ENCODE results near the gene MRPL23. TPM values are rescaled to one million over a fixed set of nuclear protein-coding genes. Genes with fewer than 3 reads are reported as not detected.

MRPL23 gene
- total RNA-seq, 2 donors from 2014 or later: 40.2 to 83.4 TPM

DNA sequence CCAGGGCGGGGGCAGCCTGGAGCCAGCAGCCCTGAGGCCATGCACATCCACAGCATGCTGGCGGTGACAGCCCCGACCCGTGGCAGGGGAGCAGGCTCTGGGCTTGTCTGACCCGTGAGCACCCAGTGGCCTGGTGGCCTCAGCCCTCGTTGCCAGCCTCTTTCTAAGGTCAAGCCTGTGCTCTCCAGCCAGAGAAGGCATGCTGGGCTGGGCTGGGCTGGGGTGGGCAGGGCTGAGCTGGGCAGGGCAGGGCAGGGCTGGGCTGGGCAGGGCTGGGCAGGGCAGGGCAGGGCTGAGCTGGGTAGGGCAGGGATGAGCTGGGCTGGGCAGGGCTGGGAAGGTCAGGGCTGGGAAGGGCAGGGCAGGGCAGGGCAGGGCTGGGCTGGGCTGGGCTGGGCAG, 39.9 kb downstream of the MRPL23 start:
- WGBS, 2 donors: no CpG with 5 or more reads among the region's 6 CpGs
- H3K27ac ChIP-seq: no peak overlapping the region
- TF ChIP-seq POLR2A (IDR thresholded peaks at IDR 0.05): no peak
- TF ChIP-seq, protein P1, sequence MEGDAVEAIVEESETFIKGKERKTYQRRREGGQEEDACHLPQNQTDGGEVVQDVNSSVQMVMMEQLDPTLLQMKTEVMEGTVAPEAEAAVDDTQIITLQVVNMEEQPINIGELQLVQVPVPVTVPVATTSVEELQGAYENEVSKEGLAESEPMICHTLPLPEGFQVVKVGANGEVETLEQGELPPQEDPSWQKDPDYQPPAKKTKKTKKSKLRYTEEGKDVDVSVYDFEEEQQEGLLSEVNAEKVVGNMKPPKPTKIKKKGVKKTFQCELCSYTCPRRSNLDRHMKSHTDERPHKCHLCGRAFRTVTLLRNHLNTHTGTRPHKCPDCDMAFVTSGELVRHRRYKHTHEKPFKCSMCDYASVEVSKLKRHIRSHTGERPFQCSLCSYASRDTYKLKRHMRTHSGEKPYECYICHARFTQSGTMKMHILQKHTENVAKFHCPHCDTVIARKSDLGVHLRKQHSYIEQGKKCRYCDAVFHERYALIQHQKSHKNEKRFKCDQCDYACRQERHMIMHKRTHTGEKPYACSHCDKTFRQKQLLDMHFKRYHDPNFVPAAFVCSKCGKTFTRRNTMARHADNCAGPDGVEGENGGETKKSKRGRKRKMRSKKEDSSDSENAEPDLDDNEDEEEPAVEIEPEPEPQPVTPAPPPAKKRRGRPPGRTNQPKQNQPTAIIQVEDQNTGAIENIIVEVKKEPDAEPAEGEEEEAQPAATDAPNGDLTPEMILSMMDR (IDR thresholded peaks at IDR 0.05): no peak
- no peaks in the 10 kb centered on the region for H3K9me3 ChIP-seq
- H3K36me3 ChIP-seq (replicated peaks in 1 of 2; ENCODE audit: insufficient read depth in 1 of 2, low read depth in 2 of 2): no peaks in the 10 kb centered on the region
- intact Hi-C loops (cut with DNase I): no loop called here
- no peaks in the 10 kb centered on the region for H3K27me3 ChIP-seq
- ATAC-seq (no peak), DNase-seq (no peak)
- peaks cover 8% of the 10 kb centered on the region for H3K4me1 ChIP-seq
- H3K4me3 ChIP-seq: no peak overlapping the region

DNA sequence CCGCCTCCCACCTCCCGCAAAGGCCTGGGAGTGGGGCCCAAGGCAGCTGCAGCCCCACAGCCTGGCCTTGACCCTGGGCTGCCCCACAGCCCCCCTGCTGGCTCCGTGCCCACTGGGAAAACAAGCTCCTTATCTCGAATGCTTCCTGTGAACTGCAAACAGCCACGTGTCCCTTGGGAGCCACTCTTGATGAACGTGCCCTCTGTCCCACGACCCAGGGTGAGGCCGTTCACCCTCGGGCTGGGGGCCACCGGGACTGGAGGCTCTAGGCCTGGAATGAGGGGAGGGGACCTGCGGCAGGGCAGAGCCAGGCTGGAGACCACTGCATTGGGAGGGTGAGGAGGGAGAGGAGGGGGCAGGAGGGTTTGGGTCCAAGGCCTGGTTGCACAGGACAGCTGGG, 41.0 kb downstream of the MRPL23 start:
- no peak overlapping the region for H3K27ac ChIP-seq
- no peak for DNase-seq
- H3K36me3 ChIP-seq (replicated peaks in 1 of 2; ENCODE audit: insufficient read depth in 1 of 2, low read depth in 2 of 2): no peaks in the 10 kb centered on the region
- TF ChIP-seq, protein P1 (IDR thresholded peaks at IDR 0.05): no peak
- TF ChIP-seq POLR2A (IDR thresholded peaks at IDR 0.05): no peak
- ATAC-seq: peak; percentile 31
- H3K4me1 ChIP-seq: peaks cover 8% of the 10 kb centered on the region
- no peaks in the 10 kb centered on the region for H3K9me3 ChIP-seq
- no CpG with 5 or more reads among the region's 11 CpGs for WGBS, 2 donors
- intact Hi-C loops (cut with DNase I): no loop called here
- no peak overlapping the region for H3K4me3 ChIP-seq
- H3K27me3 ChIP-seq: no peaks in the 10 kb centered on the region

DNA sequence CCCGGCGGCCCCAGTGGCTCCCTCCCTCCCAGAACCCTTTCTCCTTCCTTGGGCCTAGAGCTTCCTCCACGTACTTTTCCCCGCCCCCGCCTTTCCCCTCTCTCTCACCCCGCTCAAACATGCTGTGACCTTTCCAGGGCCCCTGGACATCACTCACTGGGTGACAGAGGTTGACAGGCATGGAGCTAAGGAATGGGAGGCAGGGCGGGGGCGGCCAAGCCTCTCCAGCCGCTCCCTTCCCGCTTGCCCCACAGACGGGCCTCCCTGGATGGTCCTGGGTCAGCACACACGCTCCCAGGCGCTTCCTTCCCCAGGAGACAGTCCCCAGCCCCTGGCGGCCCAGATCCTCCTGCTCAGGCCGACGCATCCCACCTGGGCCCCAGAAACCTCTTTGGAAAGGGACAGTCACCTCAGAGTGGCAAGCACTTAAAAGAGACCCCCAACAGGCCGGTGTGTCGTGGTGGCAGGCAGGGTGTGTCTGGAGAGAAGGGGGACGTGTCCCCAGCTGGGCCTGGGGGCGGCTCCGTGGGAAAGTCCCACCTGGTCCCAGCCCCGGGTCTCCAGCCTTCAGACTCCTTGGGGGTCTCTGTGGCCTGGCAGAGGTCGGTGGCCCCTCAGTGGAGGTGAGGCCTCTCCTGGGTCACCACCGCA, 41.7 kb downstream of the MRPL23 start:
- Histone ChIP-seq H3K27me3 (no peaks in the 10 kb centered on the region), H3K27ac (peak overlapping the region in 2 of 4 donors; percentile 16 to 21), H3K9me3 (no peaks in the 10 kb centered on the region), H3K4me1 (peaks cover 5% of the 10 kb centered on the region), H3K36me3 (replicated peaks in 1 of 2; ENCODE audit: insufficient read depth in 1 of 2, low read depth in 2 of 2) (no peaks in the 10 kb centered on the region), H3K4me3 (no peak overlapping the region)
- ATAC-seq: peak; percentile 12
- DNase-seq: peak in 3 of 4 donors; percentile 3 to 14 (median 7)
- 58 to 60% methylated on average over 6 to 9 of the region's 24 CpGs for WGBS, 2 donors
- TF ChIP-seq, protein P1 (IDR thresholded peaks at IDR 0.05): no peak
- no peak for TF ChIP-seq POLR2A (IDR thresholded peaks at IDR 0.05)
- intact Hi-C loops (cut with DNase I): no loop called here

DNA sequence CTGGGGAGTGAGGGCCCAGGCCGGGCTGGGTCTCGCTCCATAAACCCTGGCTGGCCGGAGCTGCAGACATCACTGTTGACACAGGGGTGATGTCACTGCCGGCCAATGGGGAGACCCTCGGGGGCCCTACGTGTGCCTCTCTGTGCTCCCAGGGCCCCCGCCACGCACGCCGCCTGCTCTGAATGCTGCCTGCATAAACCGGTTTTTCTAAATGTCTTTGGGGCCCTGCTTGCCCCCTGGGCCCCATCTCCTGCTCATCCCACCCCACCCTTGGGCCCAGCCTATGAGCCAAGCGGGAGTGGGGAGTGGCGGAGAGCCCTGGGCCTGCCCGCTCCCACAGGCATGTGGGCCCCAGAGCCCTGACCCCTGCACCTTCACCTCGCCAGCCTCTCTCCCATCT, 42.8 kb downstream of the MRPL23 start:
- ATAC-seq (no peak), DNase-seq (no peak)
- WGBS, 2 donors: no CpG with 5 or more reads among the region's 15 CpGs
- intact Hi-C loops (cut with DNase I): no loop called here
- peaks cover 5% of the 10 kb centered on the region for H3K4me1 ChIP-seq
- no peaks in the 10 kb centered on the region for H3K36me3 ChIP-seq (replicated peaks in 1 of 2; ENCODE audit: insufficient read depth in 1 of 2, low read depth in 2 of 2)
- H3K27me3 ChIP-seq: no peaks in the 10 kb centered on the region
- TF ChIP-seq, protein P1 (IDR thresholded peaks at IDR 0.05): no peak
- TF ChIP-seq POLR2A (IDR thresholded peaks at IDR 0.05): no peak
- no peaks in the 10 kb centered on the region for H3K9me3 ChIP-seq
- H3K27ac ChIP-seq: no peak overlapping the region
- H3K4me3 ChIP-seq: no peak overlapping the region

Measured in body of pancreas (tissue), 4 donors.